ENCODE results near the gene SHF. TPM values are rescaled to one million over a fixed set of nuclear protein-coding genes. Genes with fewer than 3 reads are reported as not detected.
A peak's percentile ranks its signal among the peaks of the same experiment; 100 is the strongest.

SHF gene
- polyA plus RNA-seq, 1 donor (not counting 4 experiments of a cell fraction or from before 2014, with no cell fraction given), result 0.24 TPM

DNA sequence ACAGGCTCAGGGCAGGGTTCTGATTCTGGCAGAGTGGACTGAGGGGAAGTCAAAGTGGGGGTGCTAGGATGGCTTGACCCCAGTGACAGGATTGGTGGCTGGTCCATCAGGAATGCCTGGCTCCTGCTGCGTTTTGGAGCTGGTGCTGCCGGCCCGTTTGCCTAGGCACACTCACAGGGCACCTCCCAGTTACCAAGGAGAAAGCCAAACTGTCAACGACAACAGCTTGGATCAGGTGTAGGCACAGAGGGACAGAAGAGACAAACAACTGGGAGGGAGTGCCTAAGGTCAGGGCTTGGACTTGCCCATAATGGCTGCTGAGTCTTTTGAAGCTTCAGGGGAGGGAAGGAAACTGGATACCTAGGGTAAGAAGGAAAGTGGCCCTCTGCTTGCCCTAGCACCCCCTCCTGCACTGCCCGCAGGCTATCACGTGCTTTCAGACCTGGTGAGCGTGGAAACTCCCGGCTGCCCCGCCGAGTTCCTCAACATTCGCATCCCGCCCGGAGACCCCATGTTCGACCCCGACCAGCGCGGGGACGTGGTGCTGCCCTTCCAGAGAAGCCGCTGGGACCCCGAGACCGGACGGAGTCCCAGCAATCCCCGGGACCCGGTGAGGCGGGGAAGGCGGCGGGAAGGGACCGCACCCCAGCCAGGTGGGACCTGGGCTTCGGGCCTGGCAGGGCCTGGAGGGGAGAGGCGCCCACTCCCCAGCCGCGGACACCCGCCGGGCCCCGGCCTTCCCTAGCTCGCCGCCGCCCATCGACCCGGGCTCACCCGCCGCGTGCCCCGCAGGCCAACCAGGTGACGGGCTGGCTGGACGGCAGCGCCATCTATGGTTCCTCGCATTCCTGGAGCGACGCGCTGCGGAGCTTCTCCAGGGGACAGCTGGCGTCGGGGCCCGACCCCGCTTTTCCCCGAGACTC is 52.8 kb downstream of the SHF start:
- Histone ChIP-seq H3K9me3 (ENCODE audit: control insufficient read depth, low read depth, low read length) (no peaks in the 10 kb centered on the region), H3K4me2 (ENCODE audit: control insufficient read depth, extremely low read depth, insufficient read depth, low read depth, low read length) (no peak overlapping the region), H3K4me1 (ENCODE audit: control insufficient read depth, extremely low read depth, insufficient read depth, low read length) (peaks cover 28% of the 10 kb centered on the region), H2AFZ (ENCODE audit: control insufficient read depth, low read length) (no peak overlapping the region), H3K79me2 (ENCODE audit: control insufficient read depth, insufficient read depth, low read length) (peaks cover 4% of the 10 kb centered on the region), H3K27me3 (ENCODE audit: control insufficient read depth, extremely low read depth, insufficient read depth, low read length) (no peaks in the 10 kb centered on the region), H3K27ac (ENCODE audit: control insufficient read depth, insufficient read depth, low read length) (no peak overlapping the region), H3K36me3 (ENCODE audit: control insufficient read depth in 2 of 2, extremely low read depth in 1 of 2, insufficient read depth in 2 of 2, low read length in 2 of 2) (peaks cover 7 to 18% of the 10 kb centered on the region in 2 experiments), H3K9ac (ENCODE audit: control insufficient read depth, extremely low read depth, insufficient read depth, low read length) (no peak overlapping the region), H3K4me3 (ENCODE audit: control insufficient read depth in 2 of 3, extremely low read depth in 1 of 3, insufficient read depth in 2 of 3, low read depth in 1 of 3, low read length in 3 of 3) (no peak overlapping the region), H4K20me1 (ENCODE audit: control insufficient read depth, extremely low read depth, insufficient read depth, low read length) (no peaks in the 10 kb centered on the region), H3K9me1 (ENCODE audit: control insufficient read depth, extremely low read depth, insufficient read depth, low read length) (no peaks in the 10 kb centered on the region)
- dilution Hi-C loops (cut with MboI; ENCODE audit: extremely low pct_ligation_motif_present, low sequenced_read_pairs), result no loop called here
- no peak for TF ChIP-seq EZH2 (IDR thresholded peaks at IDR 0.05; ENCODE audit: low read length)
- TF ChIP-seq, protein P1, sequence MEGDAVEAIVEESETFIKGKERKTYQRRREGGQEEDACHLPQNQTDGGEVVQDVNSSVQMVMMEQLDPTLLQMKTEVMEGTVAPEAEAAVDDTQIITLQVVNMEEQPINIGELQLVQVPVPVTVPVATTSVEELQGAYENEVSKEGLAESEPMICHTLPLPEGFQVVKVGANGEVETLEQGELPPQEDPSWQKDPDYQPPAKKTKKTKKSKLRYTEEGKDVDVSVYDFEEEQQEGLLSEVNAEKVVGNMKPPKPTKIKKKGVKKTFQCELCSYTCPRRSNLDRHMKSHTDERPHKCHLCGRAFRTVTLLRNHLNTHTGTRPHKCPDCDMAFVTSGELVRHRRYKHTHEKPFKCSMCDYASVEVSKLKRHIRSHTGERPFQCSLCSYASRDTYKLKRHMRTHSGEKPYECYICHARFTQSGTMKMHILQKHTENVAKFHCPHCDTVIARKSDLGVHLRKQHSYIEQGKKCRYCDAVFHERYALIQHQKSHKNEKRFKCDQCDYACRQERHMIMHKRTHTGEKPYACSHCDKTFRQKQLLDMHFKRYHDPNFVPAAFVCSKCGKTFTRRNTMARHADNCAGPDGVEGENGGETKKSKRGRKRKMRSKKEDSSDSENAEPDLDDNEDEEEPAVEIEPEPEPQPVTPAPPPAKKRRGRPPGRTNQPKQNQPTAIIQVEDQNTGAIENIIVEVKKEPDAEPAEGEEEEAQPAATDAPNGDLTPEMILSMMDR (optimal IDR thresholded peaks at IDR 0.05 in 1 of 3, IDR thresholded peaks at IDR 0.05 in 1 of 3, conservative IDR thresholded peaks at IDR 0.05 in 1 of 3; ENCODE audit: extremely low read depth in 1 of 3, insufficient read depth in 2 of 3, low read length in 3 of 3), result peak in 1 of 3 experiments; percentile 30
- no peak for DNase-seq (ENCODE audit: low read depth, low spot score)
- FAIRE-seq, result no peak

DNA sequence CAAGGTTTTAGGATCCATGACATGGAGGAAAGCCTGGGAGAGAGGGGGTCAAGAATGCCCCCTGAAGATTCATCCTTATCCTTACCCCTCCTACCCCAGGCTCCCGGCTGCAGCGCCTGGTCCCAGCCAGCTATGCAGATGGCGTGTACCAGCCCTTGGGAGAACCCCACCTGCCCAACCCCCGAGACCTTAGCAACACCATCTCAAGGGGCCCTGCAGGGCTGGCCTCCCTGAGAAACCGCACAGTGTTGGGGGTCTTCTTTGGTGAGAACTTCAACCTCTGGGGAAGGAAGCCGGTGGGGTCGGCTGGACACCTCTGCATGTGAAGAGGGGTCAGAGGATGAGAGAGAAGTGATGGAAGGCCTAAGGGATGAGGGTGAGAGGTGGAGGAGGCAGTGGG is 53.7 kb downstream of the SHF start:
- Histone ChIP-seq H2AFZ (ENCODE audit: control insufficient read depth, low read length) (no peak overlapping the region), H3K79me2 (ENCODE audit: control insufficient read depth, insufficient read depth, low read length) (peaks cover 4% of the 10 kb centered on the region), H3K27me3 (ENCODE audit: control insufficient read depth, extremely low read depth, insufficient read depth, low read length) (no peaks in the 10 kb centered on the region), H3K36me3 (ENCODE audit: control insufficient read depth in 2 of 2, extremely low read depth in 1 of 2, insufficient read depth in 2 of 2, low read length in 2 of 2) (peaks cover 7 to 14% of the 10 kb centered on the region in 2 experiments), H3K27ac (ENCODE audit: control insufficient read depth, insufficient read depth, low read length) (no peak overlapping the region), H3K9me1 (ENCODE audit: control insufficient read depth, extremely low read depth, insufficient read depth, low read length) (no peaks in the 10 kb centered on the region), H3K4me1 (ENCODE audit: control insufficient read depth, extremely low read depth, insufficient read depth, low read length) (peaks cover 28% of the 10 kb centered on the region), H3K9me3 (ENCODE audit: control insufficient read depth, low read depth, low read length) (no peaks in the 10 kb centered on the region), H3K4me3 (ENCODE audit: control insufficient read depth in 2 of 3, extremely low read depth in 1 of 3, insufficient read depth in 2 of 3, low read depth in 1 of 3, low read length in 3 of 3) (no peak overlapping the region), H3K9ac (ENCODE audit: control insufficient read depth, extremely low read depth, insufficient read depth, low read length) (no peak overlapping the region), H4K20me1 (ENCODE audit: control insufficient read depth, extremely low read depth, insufficient read depth, low read length) (no peaks in the 10 kb centered on the region), H3K4me2 (ENCODE audit: control insufficient read depth, extremely low read depth, insufficient read depth, low read depth, low read length) (no peak overlapping the region)
- TF ChIP-seq, protein P1 (optimal IDR thresholded peaks at IDR 0.05 in 1 of 3, IDR thresholded peaks at IDR 0.05 in 1 of 3, conservative IDR thresholded peaks at IDR 0.05 in 1 of 3; ENCODE audit: extremely low read depth in 1 of 3, insufficient read depth in 2 of 3, low read length in 3 of 3), result no peak
- TF ChIP-seq EZH2 (IDR thresholded peaks at IDR 0.05; ENCODE audit: low read length), result no peak
- DNase-seq (ENCODE audit: low read depth, low spot score) (no peak), FAIRE-seq (no peak)
- dilution Hi-C loops (cut with MboI; ENCODE audit: extremely low pct_ligation_motif_present, low sequenced_read_pairs), result no loop called here

All from keratinocyte (primary cell).